ENCODE measurements around the gene EME1.
A peak's percentile ranks its signal among the peaks of the same experiment; 100 is the strongest.

EME1 gene

GRCh38 chr17:50363217-50364060 is 9.6 kb upstream of the EME1 start:
- DNase-seq (ENCODE audit: low spot score): peak; percentile 47

GRCh38 chr17:50364061-50364458 is 9.0 kb upstream of the EME1 start:
- DNase-seq (ENCODE audit: low spot score): no peak

- DNase-seq (ENCODE audit: low spot score): peak; percentile 71
Measured at GRCh38 chr17:50364715-50365114, 8.3 kb upstream of the EME1 start.

DNA sequence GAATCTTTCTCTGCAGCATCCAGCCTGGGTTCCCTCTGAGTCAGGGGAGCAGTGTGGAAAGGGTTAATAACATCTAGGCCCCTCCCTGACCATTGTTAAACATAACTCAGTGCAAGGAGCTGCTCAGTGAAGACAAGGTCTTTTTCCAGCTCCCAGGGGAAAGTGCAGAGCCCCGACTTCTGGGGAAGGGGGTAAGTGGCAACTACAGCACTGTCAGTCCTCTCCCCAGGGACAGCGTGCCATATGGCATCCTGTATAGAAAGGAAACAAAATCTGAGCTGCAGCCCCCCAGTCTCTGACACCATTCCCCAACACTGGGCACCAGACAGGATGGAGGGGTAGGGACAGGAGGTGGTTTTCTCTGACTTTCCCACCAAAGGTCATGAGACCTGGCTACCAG is 7.9 kb upstream of the EME1 start:
- no peak for DNase-seq (ENCODE audit: low spot score)

- no peak for DNase-seq (ENCODE audit: low spot score)
Measured at GRCh38 chr17:50365649-50366393, 7.2 kb upstream of the EME1 start.

GRCh38 chr17:50367401-50367800 is 5.6 kb upstream of the EME1 start:
- DNase-seq (ENCODE audit: low spot score): no peak

DNA sequence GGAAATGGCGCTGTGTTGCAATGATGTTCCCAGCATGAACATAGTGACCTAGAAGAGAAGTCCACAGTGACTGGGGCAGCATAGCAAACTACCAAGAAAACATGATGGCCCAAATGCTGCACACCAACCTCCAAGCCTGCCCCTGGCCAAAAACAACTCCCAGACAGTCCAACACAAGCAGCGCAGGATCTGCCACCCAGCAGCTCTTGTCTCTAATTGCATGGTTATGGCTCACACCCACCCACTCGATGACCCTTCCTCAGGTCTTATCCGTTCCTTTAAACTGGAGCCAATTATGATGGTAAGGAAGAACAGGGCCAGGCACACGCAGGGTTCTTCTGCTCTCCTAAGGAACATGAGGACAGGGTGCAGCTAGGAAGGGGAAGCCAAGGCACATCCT is 3.0 kb upstream of the EME1 start:
- DNase-seq (ENCODE audit: low spot score): no peak

- DNase-seq (ENCODE audit: low spot score): no peak
Measured at GRCh38 chr17:50371526-50371925, 1.5 kb upstream of the EME1 start.

GRCh38 chr17:50372222-50372757 is 739 bp upstream of the EME1 start:
- DNase-seq (ENCODE audit: low spot score): no peak

GRCh38 chr17:50373705-50374104 is 676 bp downstream of the EME1 start:
- no peak for DNase-seq (ENCODE audit: low spot score)

DNA sequence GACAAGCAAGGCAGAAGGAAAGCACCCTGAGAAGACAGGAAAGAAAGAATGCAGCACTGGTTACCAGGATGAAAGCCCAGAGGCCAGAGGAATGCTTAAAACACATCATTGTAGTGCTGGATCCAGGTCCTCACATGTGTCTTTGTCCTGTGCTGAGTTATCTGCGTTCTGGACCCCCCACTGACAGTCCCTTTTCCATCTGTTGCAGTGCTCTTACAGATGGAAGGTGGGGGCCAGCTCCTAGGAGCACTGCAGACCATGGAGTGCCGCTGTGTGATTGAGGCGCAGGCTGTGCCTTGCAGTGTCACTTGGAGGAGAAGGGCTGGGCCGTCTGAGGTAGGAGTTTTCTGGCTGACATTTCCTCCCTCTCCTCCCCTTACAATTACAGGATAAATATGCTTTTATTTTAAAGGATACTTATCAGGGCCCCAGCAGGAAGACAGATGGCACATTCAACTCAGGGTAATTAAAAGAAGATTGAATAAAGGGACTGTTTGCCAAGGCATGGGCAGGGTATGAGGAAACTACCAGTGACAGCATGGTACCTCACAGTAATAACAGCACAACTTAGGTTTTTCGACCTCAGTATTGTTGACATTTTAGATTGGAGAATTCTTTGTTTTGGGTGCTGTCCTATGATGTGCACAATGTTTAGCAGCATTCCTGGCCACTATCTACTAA is 3.0 kb downstream of the EME1 start:
- DNase-seq (ENCODE audit: low spot score): no peak

GRCh38 chr17:50379351-50380132 is 6.5 kb downstream of the EME1 start:
- DNase-seq (ENCODE audit: low spot score): no peak

GRCh38 chr17:50380369-50381259 is 7.6 kb downstream of the EME1 start:
- DNase-seq (ENCODE audit: low spot score): no peak

DNA sequence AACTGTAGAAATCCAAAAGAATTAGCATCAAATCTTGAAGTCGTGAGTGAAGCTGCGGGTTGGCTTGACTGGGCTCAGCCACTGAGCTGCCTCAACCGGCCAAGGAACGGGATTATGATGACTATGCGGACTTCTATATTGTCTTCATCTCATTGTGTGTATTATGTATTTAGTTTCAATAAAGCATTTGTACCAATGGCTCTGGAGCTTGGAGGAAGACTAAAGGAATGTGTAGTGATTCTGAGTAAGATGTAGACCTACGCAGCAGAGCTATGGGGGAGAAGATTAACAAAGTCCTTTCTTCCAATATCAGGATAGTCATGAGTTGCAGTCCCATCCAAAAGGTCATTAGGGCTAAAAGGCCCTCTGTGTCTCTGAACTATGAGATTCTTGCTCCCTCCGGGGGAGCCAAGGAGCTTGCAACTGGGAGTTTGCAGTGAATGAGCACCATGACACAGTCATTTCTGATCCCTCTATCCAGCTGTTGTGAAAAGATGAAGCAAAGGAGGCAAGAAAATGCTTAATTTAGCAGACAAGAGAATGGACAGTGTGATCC is 8.3 kb downstream of the EME1 start:
- no peak for DNase-seq (ENCODE audit: low spot score)

DNA sequence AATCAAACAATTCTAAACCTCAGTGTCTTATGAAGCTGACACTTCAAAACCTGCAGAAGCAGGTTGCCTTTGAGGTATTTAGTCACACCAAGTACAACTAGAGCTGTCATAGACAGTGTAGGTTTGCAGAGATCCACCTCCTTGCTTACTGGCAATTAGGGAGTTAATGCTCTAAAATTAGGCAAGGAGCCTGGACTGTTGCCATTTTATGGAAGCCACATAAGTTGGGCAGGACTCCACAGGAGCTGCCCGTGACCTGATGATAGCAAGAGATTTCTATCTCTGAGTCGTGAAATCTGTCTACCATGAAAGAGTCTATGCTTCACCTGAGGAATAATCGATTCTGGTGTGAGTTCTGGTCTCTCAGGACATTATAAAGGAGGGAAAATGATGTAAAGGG is 8.9 kb downstream of the EME1 start:
- DNase-seq (ENCODE audit: low spot score): no peak

GRCh38 chr17:50382931-50383330 is 9.9 kb downstream of the EME1 start:
- DNase-seq (ENCODE audit: low spot score): no peak

- no peak for DNase-seq (ENCODE audit: low spot score)
Measured at GRCh38 chr17:50386510-50386909, 13.5 kb downstream of the EME1 start.

DNA sequence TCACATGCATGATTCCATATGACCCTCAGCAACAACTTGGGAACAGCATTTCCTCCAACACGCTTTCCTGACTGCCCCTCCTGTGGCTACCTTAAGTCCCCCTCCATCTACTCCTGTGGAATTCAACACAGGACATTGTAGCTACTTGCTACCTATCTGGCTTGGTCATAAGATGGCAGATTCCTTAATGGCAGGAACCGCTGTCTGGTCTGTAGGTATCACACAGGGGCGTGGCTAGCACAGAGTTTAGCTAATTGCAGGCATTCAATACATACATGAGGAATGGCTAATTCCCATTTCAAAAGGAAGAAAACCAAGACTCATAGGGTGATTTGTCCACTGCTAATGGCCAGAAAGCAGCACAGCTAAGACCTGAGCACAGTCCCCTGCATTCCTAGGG is 15.7 kb downstream of the EME1 start:
- no peak for DNase-seq (ENCODE audit: low spot score)

GRCh38 chr17:50389534-50389933 is 16.5 kb downstream of the EME1 start:
- DNase-seq (ENCODE audit: low spot score): no peak

- DNase-seq (ENCODE audit: low spot score): no peak
Measured at GRCh38 chr17:50392621-50393020, 19.6 kb downstream of the EME1 start.
